Vagina (tissue), 2 donors: ENCODE data around the gene RCAN2. TPM values are rescaled to one million over a fixed set of nuclear protein-coding genes. Genes with fewer than 3 reads are reported as not detected.

Experiments used
- DNase-seq, 2 donors: peaks; one replicate each; pipeline ENCODE4 v3.0.0-alpha.2; 2017; ENCODE audit errors: extremely low spot score in 2 of 2
- H3K27ac ChIP-seq: fragments of 200-600 bp; sonication (generic); one replicate; pipeline ENCODE4 v1.5.1; 2019
- H3K27me3 ChIP-seq: fragments of 200-600 bp; sonication (generic); one replicate; pipeline ENCODE4 v1.5.1; 2019
- H3K36me3 ChIP-seq, 2 donors: fragments of 200-600 bp; sonication (generic); one replicate each; pipeline ENCODE4 v1.5.1; 2017 to 2019
- H3K4me1 ChIP-seq: fragments of 200-600 bp; sonication (generic); one replicate; pipeline ENCODE4 v1.5.1; 2019
- H3K4me3 ChIP-seq, 2 donors: fragments of 200-600 bp; sonication (generic); 1 replicate in 1 of 2; 2 replicates in 1 of 2; pipeline ENCODE4 v1.5.1; 2016 to 2019
- H3K9me3 ChIP-seq: fragments of 200-600 bp; sonication (generic); one replicate; pipeline ENCODE4 v1.5.1; 2019
- POLR2A ChIP-seq, 2 donors: fragments of 450-650 bp; IDR thresholded peaks; one replicate each; pipeline ENCODE4 v1.6.1; 2017; ENCODE audit warnings: antibody characterized with exemption in 2 of 2, mild to moderate bottlenecking in 2 of 2, moderate library complexity in 2 of 2
- POLR2AphosphoS5 ChIP-seq, 2 donors: sonication (generic); formaldehyde crosslinking; IDR thresholded peaks; one replicate each; pipeline ENCODE4 v1.9.0; 2017; ENCODE audit warnings: antibody characterized with exemption in 2 of 2, mild to moderate bottlenecking in 2 of 2, low read depth in 1 of 2; ENCODE audit not compliant: insufficient read depth in 1 of 2
- intact Hi-C: fragments of 100-400 bp; cut with DNase I; formaldehyde crosslinking; loops from one replicate; pipeline ENCODE4 v1.15.1; 2023
- total RNA-seq: library from RNA; depleted of rRNA; stranded (reverse); fragments of >200 nt; gene quantifications from one replicate; pipeline ENCODE4 v1.2.3, GENCODE V29; 2016
- TF ChIP-seq, protein P1 (sequence below), 3 experiments: fragments of 450-650 bp in 2 of 3; fragments of 200-600 bp in 1 of 3; sonication (generic) in 1 of 3; IDR thresholded peaks; one replicate each; pipeline ENCODE4 v1.5.1; 2017 to 2019; ENCODE audit warnings: antibody characterized with exemption in 3 of 3, mild to moderate bottlenecking in 2 of 3, moderate library complexity in 2 of 3

The RCAN2 gene
- total RNA-seq, 1 donor from 2014 or later, result 20.9 TPM

DNA sequence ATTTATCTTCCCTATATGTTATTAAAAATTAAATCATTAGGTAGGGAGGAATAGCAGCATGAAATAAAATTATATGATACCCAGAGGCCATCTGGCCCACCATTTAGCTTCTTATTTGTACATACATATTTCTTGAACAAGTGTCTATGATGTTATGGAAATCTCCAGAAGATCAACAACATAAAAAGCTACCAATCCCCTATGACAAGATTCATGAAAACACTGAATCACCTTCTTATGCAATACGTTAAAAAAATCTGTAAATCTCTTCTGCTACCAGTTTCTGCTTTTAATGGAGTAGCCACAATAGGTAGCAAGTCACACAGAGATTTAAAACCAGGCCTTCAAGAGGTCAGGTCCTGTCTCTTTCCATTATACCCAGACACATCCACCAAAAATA, 194.7 kb downstream of the RCAN2 start:
- no peak for TF ChIP-seq POLR2AphosphoS5 (IDR thresholded peaks at IDR 0.05; ENCODE audit: insufficient read depth in 1 of 2, low read depth in 1 of 2)
- TF ChIP-seq POLR2A (IDR thresholded peaks at IDR 0.05), result no peak
- TF ChIP-seq, protein P1, sequence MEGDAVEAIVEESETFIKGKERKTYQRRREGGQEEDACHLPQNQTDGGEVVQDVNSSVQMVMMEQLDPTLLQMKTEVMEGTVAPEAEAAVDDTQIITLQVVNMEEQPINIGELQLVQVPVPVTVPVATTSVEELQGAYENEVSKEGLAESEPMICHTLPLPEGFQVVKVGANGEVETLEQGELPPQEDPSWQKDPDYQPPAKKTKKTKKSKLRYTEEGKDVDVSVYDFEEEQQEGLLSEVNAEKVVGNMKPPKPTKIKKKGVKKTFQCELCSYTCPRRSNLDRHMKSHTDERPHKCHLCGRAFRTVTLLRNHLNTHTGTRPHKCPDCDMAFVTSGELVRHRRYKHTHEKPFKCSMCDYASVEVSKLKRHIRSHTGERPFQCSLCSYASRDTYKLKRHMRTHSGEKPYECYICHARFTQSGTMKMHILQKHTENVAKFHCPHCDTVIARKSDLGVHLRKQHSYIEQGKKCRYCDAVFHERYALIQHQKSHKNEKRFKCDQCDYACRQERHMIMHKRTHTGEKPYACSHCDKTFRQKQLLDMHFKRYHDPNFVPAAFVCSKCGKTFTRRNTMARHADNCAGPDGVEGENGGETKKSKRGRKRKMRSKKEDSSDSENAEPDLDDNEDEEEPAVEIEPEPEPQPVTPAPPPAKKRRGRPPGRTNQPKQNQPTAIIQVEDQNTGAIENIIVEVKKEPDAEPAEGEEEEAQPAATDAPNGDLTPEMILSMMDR (IDR thresholded peaks at IDR 0.05), result no peak
- intact Hi-C loops, result no loop called here
- no peaks in the 10 kb centered on the region for H3K27me3 ChIP-seq
- H3K4me3 ChIP-seq, result no peak overlapping the region
- no peaks in the 10 kb centered on the region for H3K36me3 ChIP-seq
- no peaks in the 10 kb centered on the region for H3K4me1 ChIP-seq
- no peak overlapping the region for H3K27ac ChIP-seq
- no peaks in the 10 kb centered on the region for H3K9me3 ChIP-seq
- no peak for DNase-seq

DNA sequence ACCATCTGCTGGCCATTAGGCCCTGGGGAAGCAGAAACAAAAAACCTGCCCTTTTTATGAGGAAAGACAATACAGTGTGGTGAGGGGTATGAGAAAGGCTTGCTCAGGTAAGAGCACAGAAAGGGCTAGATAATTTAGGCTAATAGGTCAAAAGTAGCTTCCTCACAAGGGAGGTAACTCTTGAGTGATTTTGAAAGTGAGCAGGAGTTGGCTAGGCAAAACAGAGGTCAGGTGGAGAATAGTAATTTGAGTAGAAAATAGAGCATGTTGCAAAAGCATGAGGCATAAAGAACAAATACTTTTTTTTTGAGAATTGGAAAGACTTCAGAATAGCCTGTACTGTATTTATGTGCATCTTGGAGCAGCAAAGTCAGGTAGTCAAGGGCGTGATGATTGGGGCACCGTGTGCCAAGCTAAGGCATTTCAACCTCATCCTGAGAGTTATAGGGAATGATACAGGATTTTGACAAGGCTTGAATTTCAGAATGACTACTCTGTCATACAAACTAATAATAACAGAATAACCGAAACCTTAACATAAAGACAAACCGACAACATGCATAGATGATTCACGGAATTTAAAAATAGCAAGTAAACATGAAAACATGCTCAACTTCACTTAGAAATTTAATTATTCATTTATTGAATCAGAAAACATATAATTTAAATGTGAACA, 197.5 kb downstream of the RCAN2 start:
- no peaks in the 10 kb centered on the region for H3K9me3 ChIP-seq
- intact Hi-C loops, result no loop called here
- H3K4me1 ChIP-seq, result no peaks in the 10 kb centered on the region
- H3K36me3 ChIP-seq, result no peaks in the 10 kb centered on the region
- TF ChIP-seq, protein P1 (IDR thresholded peaks at IDR 0.05), result no peak
- no peak for TF ChIP-seq POLR2A (IDR thresholded peaks at IDR 0.05)
- TF ChIP-seq POLR2AphosphoS5 (IDR thresholded peaks at IDR 0.05; ENCODE audit: insufficient read depth in 1 of 2, low read depth in 1 of 2), result no peak
- no peak overlapping the region for H3K4me3 ChIP-seq
- no peak for DNase-seq
- no peaks in the 10 kb centered on the region for H3K27me3 ChIP-seq
- no peak overlapping the region for H3K27ac ChIP-seq

DNA sequence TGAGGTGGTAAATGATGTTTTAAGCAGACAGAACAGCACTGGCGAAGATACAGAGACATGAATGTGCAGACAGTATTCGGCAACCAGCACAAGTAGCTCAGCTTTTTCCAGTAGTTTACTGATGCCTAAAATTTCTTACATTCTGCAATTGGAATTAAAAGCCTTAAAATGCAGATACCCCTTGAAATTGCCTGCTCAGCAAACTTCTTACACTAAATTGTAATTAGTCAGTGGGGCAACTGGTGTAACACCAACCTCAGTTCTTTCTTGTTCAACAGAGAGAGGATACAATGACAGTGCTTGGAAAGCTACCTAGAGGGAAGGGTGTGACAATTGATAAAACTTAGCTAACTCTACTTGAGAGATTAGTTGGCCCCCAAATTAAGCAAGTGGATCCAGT, 199.4 kb downstream of the RCAN2 start:
- no peaks in the 10 kb centered on the region for H3K9me3 ChIP-seq
- no peaks in the 10 kb centered on the region for H3K36me3 ChIP-seq
- H3K27me3 ChIP-seq, result no peaks in the 10 kb centered on the region
- TF ChIP-seq POLR2AphosphoS5 (IDR thresholded peaks at IDR 0.05; ENCODE audit: insufficient read depth in 1 of 2, low read depth in 1 of 2), result no peak
- TF ChIP-seq, protein P1 (IDR thresholded peaks at IDR 0.05), result no peak
- no peak for DNase-seq
- no peak overlapping the region for H3K27ac ChIP-seq
- no peaks in the 10 kb centered on the region for H3K4me1 ChIP-seq
- intact Hi-C loops, result no loop called here
- H3K4me3 ChIP-seq, result no peak overlapping the region

DNA sequence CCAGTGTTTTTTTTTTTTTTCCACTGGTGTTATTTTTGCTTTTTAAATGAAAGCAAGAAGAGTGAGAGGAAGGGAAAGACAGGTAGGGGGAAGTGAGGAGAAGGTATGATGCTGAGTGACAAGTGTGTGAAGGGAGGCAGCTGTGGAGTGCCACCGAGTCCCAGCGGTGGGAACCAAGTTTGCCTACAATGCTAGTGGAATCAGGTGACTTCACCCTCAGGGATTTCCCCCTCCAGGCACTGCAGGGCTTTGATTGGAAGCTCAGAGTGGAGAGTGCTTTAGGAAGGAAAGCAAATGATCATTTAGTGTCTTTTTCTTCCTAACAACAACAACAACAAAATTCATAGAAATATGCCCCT, 200.0 kb downstream of the RCAN2 start:
- H3K36me3 ChIP-seq, result no peaks in the 10 kb centered on the region
- H3K27ac ChIP-seq, result no peak overlapping the region
- no peaks in the 10 kb centered on the region for H3K4me1 ChIP-seq
- no peaks in the 10 kb centered on the region for H3K27me3 ChIP-seq
- no peaks in the 10 kb centered on the region for H3K9me3 ChIP-seq
- no peak overlapping the region for H3K4me3 ChIP-seq
- TF ChIP-seq, protein P1 (IDR thresholded peaks at IDR 0.05), result no peak
- TF ChIP-seq POLR2A (IDR thresholded peaks at IDR 0.05) (no peak), POLR2AphosphoS5 (IDR thresholded peaks at IDR 0.05; ENCODE audit: insufficient read depth in 1 of 2, low read depth in 1 of 2) (no peak)
- DNase-seq, result no peak
- intact Hi-C loops, result no loop called here

DNA sequence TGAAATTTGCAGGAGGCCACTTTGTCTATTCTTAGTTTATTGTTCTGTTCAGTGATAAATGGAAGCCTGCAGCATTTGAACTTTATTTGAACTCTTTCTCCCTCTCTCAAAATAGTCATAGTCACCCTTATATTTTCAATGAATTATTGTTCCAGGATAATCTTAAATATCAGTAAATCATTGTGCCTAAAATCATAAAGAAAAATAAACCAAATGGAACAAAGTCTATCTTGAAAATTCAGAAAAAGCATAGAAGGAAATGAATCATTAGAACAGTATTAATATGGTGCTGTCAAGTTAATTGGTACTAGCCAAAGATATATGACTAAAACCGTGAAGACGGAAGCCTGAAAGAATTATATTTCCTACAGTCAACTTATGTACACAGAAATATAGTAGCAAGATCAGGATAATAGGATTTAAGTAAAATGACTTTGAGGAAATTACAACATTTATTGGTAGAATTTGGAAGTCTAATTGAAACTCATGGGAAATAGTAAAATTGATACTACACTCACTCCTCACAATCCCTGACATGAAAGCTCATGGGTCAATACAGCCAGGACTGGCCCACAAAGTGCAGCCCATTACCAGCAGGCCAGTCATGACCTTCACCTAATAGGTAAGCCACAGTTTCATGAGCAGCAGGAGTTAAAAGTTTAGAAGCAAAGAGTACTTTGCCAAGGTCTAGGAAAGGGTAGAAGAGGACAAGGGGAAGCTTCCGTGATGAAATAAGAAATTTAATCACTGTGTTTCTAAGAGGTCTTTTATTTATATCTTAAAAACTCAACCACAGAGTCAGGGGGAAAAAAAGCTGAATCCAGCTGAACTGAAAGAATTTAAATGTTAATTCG, 200.6 kb downstream of the RCAN2 start:
- H3K9me3 ChIP-seq, result no peaks in the 10 kb centered on the region
- H3K4me3 ChIP-seq, result no peak overlapping the region
- H3K4me1 ChIP-seq, result no peaks in the 10 kb centered on the region
- intact Hi-C loops, result no loop called here
- H3K36me3 ChIP-seq, result no peaks in the 10 kb centered on the region
- TF ChIP-seq, protein P1 (IDR thresholded peaks at IDR 0.05), result no peak
- no peak for TF ChIP-seq POLR2AphosphoS5 (IDR thresholded peaks at IDR 0.05; ENCODE audit: insufficient read depth in 1 of 2, low read depth in 1 of 2)
- TF ChIP-seq POLR2A (IDR thresholded peaks at IDR 0.05), result no peak
- H3K27ac ChIP-seq, result no peak overlapping the region
- DNase-seq, result no peak
- no peaks in the 10 kb centered on the region for H3K27me3 ChIP-seq
